ENCODE data around the gene SLC35F2. TPM values are rescaled to one million over a fixed set of nuclear protein-coding genes. Genes with fewer than 3 reads are reported as not detected.
"Not testable (repeated sequence)": the region's sequence is repeated elsewhere in the genome, so short reads cannot be mapped to it uniquely, and the experiment has no call there.

SLC35F2 gene
- polyA plus RNA-seq, 1 donor from 2014 or later, result 0.59 TPM

DNA sequence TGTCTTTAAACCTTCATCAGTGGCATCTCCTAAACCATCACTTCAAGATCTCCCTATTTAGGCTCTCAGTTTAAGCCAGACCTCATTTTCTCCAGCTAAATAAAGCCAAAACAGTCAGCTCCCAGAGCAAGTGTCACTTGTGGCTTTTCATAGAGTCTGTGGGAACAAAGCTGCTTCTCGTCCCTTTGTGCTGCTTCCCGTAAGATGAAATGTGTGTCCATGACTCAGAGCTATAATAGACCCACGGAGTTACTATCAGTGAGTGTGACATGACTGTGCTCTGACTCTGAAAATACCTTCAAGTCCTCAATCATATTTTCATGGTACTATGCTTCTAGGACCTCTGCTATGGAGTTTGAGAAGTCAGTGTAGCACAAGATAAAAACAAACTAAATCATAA is 89.4 kb downstream of the SLC35F2 start:
- H3K27me3 ChIP-seq (ENCODE audit: insufficient read depth, low read depth, low read length), result no peaks in the 10 kb centered on the region
- H3K4me3 ChIP-seq (ENCODE audit: low read length), result no peak overlapping the region
- H4K20me1 ChIP-seq (ENCODE audit: insufficient read depth), result no peaks in the 10 kb centered on the region
- H3K79me2 ChIP-seq (replicated peaks; ENCODE audit: insufficient read depth, low read length), result no peaks in the 10 kb centered on the region
- no peaks in the 10 kb centered on the region for H3K9me3 ChIP-seq (ENCODE audit: low read length)
- H3K4me2 ChIP-seq (ENCODE audit: low read length), result no peak overlapping the region
- H3K9ac ChIP-seq (ENCODE audit: low read length), result no peak overlapping the region
- no peak overlapping the region for H3K27ac ChIP-seq (ENCODE audit: low read length)
- no peak overlapping the region for H2AFZ ChIP-seq (ENCODE audit: low read depth, low read length)
- no peaks in the 10 kb centered on the region for H3K36me3 ChIP-seq (ENCODE audit: insufficient read depth, low read length)
- H3K9me2 ChIP-seq (ENCODE audit: insufficient read depth, low read length), result no peaks in the 10 kb centered on the region
- no peak for TF ChIP-seq EP300 (conservative IDR thresholded peaks at IDR 0.05; ENCODE audit: poor library complexity, severe bottlenecking)
- no peak for TF ChIP-seq RAD21 (conservative IDR thresholded peaks at IDR 0.05)
- TF ChIP-seq, protein P1, sequence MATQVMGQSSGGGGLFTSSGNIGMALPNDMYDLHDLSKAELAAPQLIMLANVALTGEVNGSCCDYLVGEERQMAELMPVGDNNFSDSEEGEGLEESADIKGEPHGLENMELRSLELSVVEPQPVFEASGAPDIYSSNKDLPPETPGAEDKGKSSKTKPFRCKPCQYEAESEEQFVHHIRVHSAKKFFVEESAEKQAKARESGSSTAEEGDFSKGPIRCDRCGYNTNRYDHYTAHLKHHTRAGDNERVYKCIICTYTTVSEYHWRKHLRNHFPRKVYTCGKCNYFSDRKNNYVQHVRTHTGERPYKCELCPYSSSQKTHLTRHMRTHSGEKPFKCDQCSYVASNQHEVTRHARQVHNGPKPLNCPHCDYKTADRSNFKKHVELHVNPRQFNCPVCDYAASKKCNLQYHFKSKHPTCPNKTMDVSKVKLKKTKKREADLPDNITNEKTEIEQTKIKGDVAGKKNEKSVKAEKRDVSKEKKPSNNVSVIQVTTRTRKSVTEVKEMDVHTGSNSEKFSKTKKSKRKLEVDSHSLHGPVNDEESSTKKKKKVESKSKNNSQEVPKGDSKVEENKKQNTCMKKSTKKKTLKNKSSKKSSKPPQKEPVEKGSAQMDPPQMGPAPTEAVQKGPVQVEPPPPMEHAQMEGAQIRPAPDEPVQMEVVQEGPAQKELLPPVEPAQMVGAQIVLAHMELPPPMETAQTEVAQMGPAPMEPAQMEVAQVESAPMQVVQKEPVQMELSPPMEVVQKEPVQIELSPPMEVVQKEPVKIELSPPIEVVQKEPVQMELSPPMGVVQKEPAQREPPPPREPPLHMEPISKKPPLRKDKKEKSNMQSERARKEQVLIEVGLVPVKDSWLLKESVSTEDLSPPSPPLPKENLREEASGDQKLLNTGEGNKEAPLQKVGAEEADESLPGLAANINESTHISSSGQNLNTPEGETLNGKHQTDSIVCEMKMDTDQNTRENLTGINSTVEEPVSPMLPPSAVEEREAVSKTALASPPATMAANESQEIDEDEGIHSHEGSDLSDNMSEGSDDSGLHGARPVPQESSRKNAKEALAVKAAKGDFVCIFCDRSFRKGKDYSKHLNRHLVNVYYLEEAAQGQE (IDR thresholded peaks at IDR 0.05; ENCODE audit: borderline replicate concordance), result no peak
- no peak for TF ChIP-seq EZH2 (IDR thresholded peaks at IDR 0.05; ENCODE audit: borderline replicate concordance, insufficient read depth, low read length, poor library complexity, severe bottlenecking)
- TF ChIP-seq, protein P2, sequence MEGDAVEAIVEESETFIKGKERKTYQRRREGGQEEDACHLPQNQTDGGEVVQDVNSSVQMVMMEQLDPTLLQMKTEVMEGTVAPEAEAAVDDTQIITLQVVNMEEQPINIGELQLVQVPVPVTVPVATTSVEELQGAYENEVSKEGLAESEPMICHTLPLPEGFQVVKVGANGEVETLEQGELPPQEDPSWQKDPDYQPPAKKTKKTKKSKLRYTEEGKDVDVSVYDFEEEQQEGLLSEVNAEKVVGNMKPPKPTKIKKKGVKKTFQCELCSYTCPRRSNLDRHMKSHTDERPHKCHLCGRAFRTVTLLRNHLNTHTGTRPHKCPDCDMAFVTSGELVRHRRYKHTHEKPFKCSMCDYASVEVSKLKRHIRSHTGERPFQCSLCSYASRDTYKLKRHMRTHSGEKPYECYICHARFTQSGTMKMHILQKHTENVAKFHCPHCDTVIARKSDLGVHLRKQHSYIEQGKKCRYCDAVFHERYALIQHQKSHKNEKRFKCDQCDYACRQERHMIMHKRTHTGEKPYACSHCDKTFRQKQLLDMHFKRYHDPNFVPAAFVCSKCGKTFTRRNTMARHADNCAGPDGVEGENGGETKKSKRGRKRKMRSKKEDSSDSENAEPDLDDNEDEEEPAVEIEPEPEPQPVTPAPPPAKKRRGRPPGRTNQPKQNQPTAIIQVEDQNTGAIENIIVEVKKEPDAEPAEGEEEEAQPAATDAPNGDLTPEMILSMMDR (IDR thresholded peaks at IDR 0.05; ENCODE audit: poor library complexity, severe bottlenecking), result no peak
- no peak for TF ChIP-seq POLR2AphosphoS5 (IDR thresholded peaks at IDR 0.05)
- TF ChIP-seq TAF1 (IDR thresholded peaks at IDR 0.05; ENCODE audit: low read depth), result no peak
- no peak for TF ChIP-seq MXI1 (conservative IDR thresholded peaks at IDR 0.05; ENCODE audit: poor library complexity, severe bottlenecking)
- TF ChIP-seq SMC3 (conservative IDR thresholded peaks at IDR 0.05; ENCODE audit: poor library complexity), result no peak
- no peaks in the 10 kb centered on the region for H3F3A ChIP-seq (ENCODE audit: insufficient read depth, low read length, poor library complexity, severe bottlenecking)

DNA sequence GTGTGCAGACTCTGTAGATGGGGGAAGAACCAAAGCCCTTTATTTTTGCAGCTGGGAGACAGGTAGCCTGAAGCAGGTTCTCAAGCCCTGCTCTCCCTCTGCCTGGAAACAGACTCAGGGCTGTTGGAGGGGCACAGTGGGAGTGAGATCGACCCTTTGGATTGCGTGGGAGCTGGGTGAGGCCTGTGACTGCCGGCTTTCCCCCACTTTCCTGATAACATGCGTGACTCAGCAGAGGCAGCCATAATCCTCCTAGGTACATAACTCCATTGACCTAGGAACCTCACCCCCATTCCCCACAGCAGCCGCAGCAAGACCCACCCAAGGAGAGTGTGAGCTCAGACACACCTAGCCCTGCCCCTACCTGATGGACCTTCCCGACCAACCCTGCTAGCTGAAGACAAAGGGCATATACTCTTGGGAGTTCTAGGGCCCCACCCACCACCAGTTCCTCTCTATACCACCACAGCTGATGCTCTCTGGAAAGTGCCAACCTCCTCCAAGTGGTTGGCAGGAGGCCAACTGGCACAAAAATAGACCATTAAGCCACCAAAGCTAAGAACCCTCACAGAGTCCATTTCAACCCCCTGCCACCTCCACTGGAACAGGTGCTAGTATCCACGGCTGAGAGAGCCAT is 99.8 kb downstream of the SLC35F2 start:
- not testable (repeated sequence) for H3K36me3 ChIP-seq (ENCODE audit: insufficient read depth, low read length); H3K27me3 ChIP-seq (ENCODE audit: insufficient read depth, low read depth, low read length); H3K4me2 ChIP-seq (ENCODE audit: low read length); H3K4me3 ChIP-seq (ENCODE audit: low read length); H3K27ac ChIP-seq (ENCODE audit: low read length); H3K9ac ChIP-seq (ENCODE audit: low read length); H4K20me1 ChIP-seq (ENCODE audit: insufficient read depth); H2AFZ ChIP-seq (ENCODE audit: low read depth, low read length); H3K9me2 ChIP-seq (ENCODE audit: insufficient read depth, low read length); H3K79me2 ChIP-seq (replicated peaks; ENCODE audit: insufficient read depth, low read length); H3F3A ChIP-seq (ENCODE audit: insufficient read depth, low read length, poor library complexity, severe bottlenecking); H3K9me3 ChIP-seq (ENCODE audit: low read length)

DNA sequence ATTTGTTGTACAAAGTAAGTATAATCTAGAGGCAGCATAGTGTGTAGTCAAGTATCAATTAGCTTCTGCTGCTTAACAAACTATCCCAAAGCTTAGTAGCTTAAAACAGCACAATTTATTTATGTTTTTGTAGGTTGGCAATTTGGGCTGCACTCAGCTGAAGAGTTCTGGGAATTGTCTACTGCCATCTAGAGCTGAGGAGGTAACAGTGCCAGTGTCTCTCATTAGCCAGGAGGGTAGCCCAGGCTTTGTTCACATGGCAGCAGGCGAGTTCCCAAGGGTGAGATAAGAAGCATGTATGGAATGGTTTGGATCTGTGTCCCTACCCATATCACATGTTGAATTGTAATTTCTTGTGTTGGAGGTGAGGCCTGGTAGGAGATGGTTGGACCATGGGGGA is 100.9 kb downstream of the SLC35F2 start:
- Histone ChIP-seq H3K4me3 (ENCODE audit: low read length) (no peak overlapping the region), H3K9me2 (ENCODE audit: insufficient read depth, low read length) (no peaks in the 10 kb centered on the region), H3K4me2 (ENCODE audit: low read length) (no peak overlapping the region), H4K20me1 (ENCODE audit: insufficient read depth) (no peaks in the 10 kb centered on the region), H3K9me3 (ENCODE audit: low read length) (no peaks in the 10 kb centered on the region), H3K27me3 (ENCODE audit: insufficient read depth, low read depth, low read length) (no peaks in the 10 kb centered on the region), H3K79me2 (replicated peaks; ENCODE audit: insufficient read depth, low read length) (no peaks in the 10 kb centered on the region), H2AFZ (ENCODE audit: low read depth, low read length) (no peak overlapping the region), H3F3A (ENCODE audit: insufficient read depth, low read length, poor library complexity, severe bottlenecking) (no peaks in the 10 kb centered on the region), H3K36me3 (ENCODE audit: insufficient read depth, low read length) (no peaks in the 10 kb centered on the region), H3K27ac (ENCODE audit: low read length) (no peak overlapping the region), H3K9ac (ENCODE audit: low read length) (no peak overlapping the region)
- TF ChIP-seq POLR2AphosphoS5 (IDR thresholded peaks at IDR 0.05) (no peak), MXI1 (conservative IDR thresholded peaks at IDR 0.05; ENCODE audit: poor library complexity, severe bottlenecking) (no peak), RAD21 (conservative IDR thresholded peaks at IDR 0.05) (no peak), TAF1 (IDR thresholded peaks at IDR 0.05; ENCODE audit: low read depth) (no peak), EP300 (conservative IDR thresholded peaks at IDR 0.05; ENCODE audit: poor library complexity, severe bottlenecking) (no peak)
- TF ChIP-seq, protein P2 (IDR thresholded peaks at IDR 0.05; ENCODE audit: poor library complexity, severe bottlenecking), result no peak
- TF ChIP-seq, protein P1 (IDR thresholded peaks at IDR 0.05; ENCODE audit: borderline replicate concordance), result no peak
